T-cell (primary cell): ENCODE measurements around the gene USP14. TPM values are rescaled to one million over a fixed set of nuclear protein-coding genes. Genes with fewer than 3 reads are reported as not detected.

Source experiments
- ATAC-seq, 4 experiments: fragments of 200-7000 bp in 3 of 4; fragments of 150-1000 bp in 1 of 4; cut with Tn5 transposase; replicated peaks in 1 of 4; 1 replicate in 3 of 4; 2 replicates in 1 of 4; pipeline ENCODE4 v1.10.0; 2021; ENCODE audit warnings: moderate library complexity in 3 of 4, mild to moderate bottlenecking in 2 of 4, moderate number of reproducible peaks in 1 of 4
- CTCF ChIA-PET, 2 donors: fragments of 300-600 bp; sonication (Branson Sonifier 250); formaldehyde crosslinking; loops; one replicate each; lab custom pipeline; 2022; ENCODE audit warnings: antibody characterized with exemption in 2 of 2; lab: Charles Lee
- POLR2A ChIA-PET, 2 donors: fragments of 300-600 bp; sonication (Branson Sonifier 250); formaldehyde crosslinking; loops; one replicate each; lab custom pipeline; 2022; ENCODE audit warnings: antibody characterized with exemption in 2 of 2; lab: Charles Lee
- DNase-seq, 35 experiments: peaks; one replicate each; pipeline versions ENCODE4 v3.0.0 to v3.0.0-alpha.2; 2013 to 2023
- H3K27ac ChIP-seq: one replicate; pipeline ENCODE4 v1.5.1; 2013; ENCODE audit warnings: low read length
- H3K27me3 ChIP-seq, 2 experiments: replicated peaks in 1 of 2; 1 replicate in 1 of 2; 2 replicates in 1 of 2; pipeline versions ENCODE4 v1.6.1 to v1.7.0; 2013; ENCODE audit warnings: low read length in 1 of 2, mixed read lengths in 1 of 2; ENCODE audit not compliant: control insufficient read depth in 2 of 2, insufficient read depth in 2 of 2; ENCODE audit errors: extremely low read depth in 1 of 2
- H3K36me3 ChIP-seq, 2 donors: 1 replicate in 1 of 2; 2 replicates in 1 of 2; pipeline versions ENCODE4 v1.6.1 to v1.7.0; 2013; ENCODE audit warnings: low read length in 1 of 2; ENCODE audit not compliant: control insufficient read depth in 2 of 2, insufficient read depth in 1 of 2; ENCODE audit errors: extremely low read depth in 1 of 2
- H3K4me1 ChIP-seq, 2 experiments: 1 replicate in 1 of 2; 2 replicates in 1 of 2; pipeline versions ENCODE4 v1.6.1 to v1.7.0; 2013; ENCODE audit warnings: low read length in 2 of 2, mixed read lengths in 1 of 2; ENCODE audit not compliant: insufficient read depth in 2 of 2, control insufficient read depth in 1 of 2; ENCODE audit errors: extremely low read depth in 1 of 2
- H3K4me3 ChIP-seq, 2 donors: 1 replicate in 1 of 2; 2 replicates in 1 of 2; pipeline versions ENCODE4 v1.5.1 to v1.7.0; 2013; ENCODE audit warnings: mild to moderate bottlenecking in 2 of 2, low read length in 1 of 2, moderate library complexity in 1 of 2; ENCODE audit not compliant: control insufficient read depth in 1 of 2; ENCODE audit errors: extremely low read depth in 1 of 2
- H3K9me3 ChIP-seq: 2 replicates; pipeline ENCODE4 v1.7.0; 2013
- H3K27ac Mint-ChIP-seq, 2 donors: one replicate each; pipeline ENCODE4 v1.8.0; 2020 to 2021; ENCODE audit warnings: mild to moderate bottlenecking in 2 of 2, mixed read lengths in 2 of 2
- H3K27me3 Mint-ChIP-seq, 2 donors: one replicate each; pipeline ENCODE4 v1.8.0; 2021 to 2022; ENCODE audit warnings: mixed read lengths in 2 of 2
- H3K36me3 Mint-ChIP-seq: one replicate; pipeline ENCODE4 v1.8.0; 2021; ENCODE audit warnings: mixed read lengths
- H3K4me1 Mint-ChIP-seq, 3 donors: one replicate each; pipeline ENCODE4 v1.8.0; 2020 to 2022; ENCODE audit warnings: mixed read lengths in 3 of 3, mild to moderate bottlenecking in 1 of 3
- H3K4me3 Mint-ChIP-seq, 3 donors: one replicate each; pipeline ENCODE4 v1.8.0; 2020 to 2022; ENCODE audit warnings: mild to moderate bottlenecking in 3 of 3, mixed read lengths in 3 of 3, moderate library complexity in 3 of 3
- H3K9me3 Mint-ChIP-seq, 3 donors: one replicate each; pipeline ENCODE4 v1.8.0; 2020 to 2022; ENCODE audit warnings: mixed read lengths in 3 of 3
- WGBS: methylation state at CpG from one replicate; pipeline ENCODE4 v1.1.5; 2013; ENCODE audit warnings: missing lambda C conversion rate; ENCODE audit not compliant: insufficient coverage; 5-methylcytosine and 5-hydroxymethylcytosine counted together
- total RNA-seq, 35 experiments: library from RNA in 6 of 35; stranded (reverse) in 6 of 35; fragments of 120-200 nt in 1 of 35; gene quantifications; one replicate each; pipeline versions ENCODE4 v1.2.1 to v1.2.4 and lab custom pipeline; 2013 to 2026

Gene USP14
- total RNA-seq, 5 donors from 2014 or later (not counting 1 experiment from before 2014, with no cell fraction given), result 36.8 to 48.0 (median 38.0) TPM

DNA sequence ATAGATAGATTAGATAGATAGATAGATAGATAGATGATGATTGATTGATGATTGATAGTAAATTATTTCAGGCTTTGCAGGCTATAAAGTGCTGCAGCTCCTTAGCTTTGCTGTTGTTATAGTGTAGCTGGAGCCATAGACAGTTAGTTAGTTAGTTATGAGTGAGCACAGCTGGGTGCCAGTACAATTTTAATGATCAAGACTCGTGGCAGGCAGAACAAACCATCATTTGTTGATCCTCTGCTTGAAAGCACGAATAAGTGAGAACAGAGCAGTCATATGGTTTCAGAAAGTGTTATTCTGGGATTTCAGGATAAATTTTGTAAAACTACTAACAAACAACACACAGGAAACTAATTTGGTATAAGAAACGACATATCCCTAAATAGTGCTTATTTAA is 55.6 kb downstream of the USP14 start:
- WGBS, result 100% methylated on average over 1 of the region's 3 CpGs
- no peaks in the 10 kb centered on the region for H3K27me3 Mint-ChIP-seq
- Histone ChIP-seq H3K36me3 (peaks cover 3 to 80% of the 10 kb centered on the region in 2 donors), H3K27me3 (no peaks in the 10 kb centered on the region), H3K27ac (no peak overlapping the region), H3K9me3 (no peaks in the 10 kb centered on the region), H3K4me3 (no peak overlapping the region), H3K4me1 (no peaks in the 10 kb centered on the region)
- H3K9me3 Mint-ChIP-seq, result no peaks in the 10 kb centered on the region
- peaks cover 65% of the 10 kb centered on the region for H3K36me3 Mint-ChIP-seq
- peak overlapping the region in 1 of 2 donors; percentile 68 for H3K27ac Mint-ChIP-seq
- CTCF ChIA-PET, result interaction anchor here in 1 of 2 donors (1.1 kb wide), 1 partner anchor 15 kb away, joined by 3 read pairs; no protein-coding TSS in a partner anchor
- ATAC-seq (no peak), DNase-seq (no peak)
- H3K4me3 Mint-ChIP-seq, result no peak overlapping the region
- POLR2A ChIA-PET, result no interaction called here
- H3K4me1 Mint-ChIP-seq, result no peaks in the 10 kb centered on the region

DNA sequence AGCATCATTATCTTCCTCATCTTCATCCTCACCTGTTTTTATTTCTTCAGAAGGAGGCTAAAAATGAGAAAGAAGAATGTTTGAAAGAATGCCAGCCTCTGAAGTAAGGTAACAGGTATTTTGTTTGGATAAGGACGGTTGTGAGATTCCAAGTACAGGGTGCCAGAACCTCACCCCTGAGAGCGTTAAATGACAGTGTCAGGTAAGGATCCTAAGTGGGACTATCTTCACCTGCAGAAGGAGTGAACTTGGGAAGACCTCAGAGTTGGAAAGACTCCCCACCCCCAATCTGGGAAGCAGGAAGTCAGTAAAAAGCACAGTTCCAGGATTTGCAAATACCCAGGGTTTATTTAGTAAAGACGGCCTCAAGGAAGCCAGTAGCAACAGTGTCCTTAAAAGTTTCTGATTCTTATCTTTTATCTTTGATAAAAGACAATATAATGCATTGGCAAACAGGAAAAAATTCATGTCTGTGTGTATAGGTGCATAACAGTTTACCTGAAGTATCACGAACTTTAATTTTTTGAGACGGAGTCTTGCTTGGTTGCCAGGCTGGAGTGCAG is 57.2 kb downstream of the USP14 start:
- Histone ChIP-seq H3K36me3 (peaks cover 3 to 72% of the 10 kb centered on the region in 2 donors), H3K27ac (no peak overlapping the region), H3K4me1 (no peaks in the 10 kb centered on the region), H3K9me3 (no peaks in the 10 kb centered on the region), H3K27me3 (no peaks in the 10 kb centered on the region), H3K4me3 (no peak overlapping the region)
- Mint-ChIP-seq H3K9me3 (no peaks in the 10 kb centered on the region), H3K4me1 (no peaks in the 10 kb centered on the region), H3K36me3 (peaks cover 52% of the 10 kb centered on the region), H3K4me3 (no peak overlapping the region), H3K27ac (no peak overlapping the region), H3K27me3 (no peaks in the 10 kb centered on the region)
- 100% methylated on average over 2 of the region's 5 CpGs for WGBS
- DNase-seq, result no peak
- ChIA-PET POLR2A (no interaction called here), CTCF (no interaction called here)
- no peak for ATAC-seq

DNA sequence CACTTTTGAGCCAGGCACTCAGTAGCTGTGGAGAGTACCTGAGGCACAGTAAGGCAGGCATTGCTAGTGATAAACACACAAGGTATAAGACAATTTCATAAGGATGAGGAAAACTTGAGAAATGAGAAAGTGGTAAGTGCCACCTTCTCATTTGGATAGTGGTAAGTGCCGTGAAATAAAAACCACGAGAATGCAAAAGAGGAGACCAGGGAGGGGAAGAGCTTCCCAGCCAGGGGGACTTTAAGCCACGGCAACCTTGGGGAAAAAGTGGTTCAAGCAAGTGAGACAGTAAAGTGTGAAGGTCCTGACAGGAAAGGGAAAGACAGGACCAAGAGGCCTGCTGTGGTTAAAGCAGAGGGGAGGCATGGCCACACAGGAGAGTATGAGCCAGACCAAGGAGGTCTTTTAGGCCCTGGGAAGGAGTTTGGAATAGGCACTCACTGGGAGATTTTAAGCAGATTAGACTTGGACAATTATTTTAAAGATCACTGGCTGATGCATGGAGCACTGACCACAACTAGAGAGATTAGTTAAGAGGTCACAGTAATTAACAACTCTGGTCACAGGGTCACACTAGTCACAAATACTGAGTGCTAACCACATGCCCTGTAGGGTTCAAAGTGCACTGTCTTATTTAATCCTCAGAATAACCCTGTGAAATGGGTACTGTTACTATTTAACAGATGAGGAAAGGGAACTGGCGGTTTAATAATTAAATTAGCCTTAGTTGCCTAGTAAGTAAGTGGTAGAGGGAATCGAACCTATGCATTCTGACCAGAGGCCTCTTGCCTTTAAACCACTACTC is 59.4 kb downstream of the USP14 start:
- H3K9me3 Mint-ChIP-seq, result no peaks in the 10 kb centered on the region
- no peaks in the 10 kb centered on the region for H3K4me1 Mint-ChIP-seq
- peaks cover 47% of the 10 kb centered on the region for H3K36me3 Mint-ChIP-seq
- peak overlapping the region; percentile 59 to 69 for H3K27ac Mint-ChIP-seq
- ATAC-seq, result no peak
- CTCF ChIA-PET, result no interaction called here
- 79% methylated on average over 3 of the region's 5 CpGs for WGBS
- H3K27me3 Mint-ChIP-seq, result no peaks in the 10 kb centered on the region
- no peak for DNase-seq
- no peak overlapping the region for H3K27ac ChIP-seq
- H3K9me3 ChIP-seq, result no peaks in the 10 kb centered on the region
- no peak overlapping the region for H3K4me3 Mint-ChIP-seq
- H3K4me3 ChIP-seq, result no peak overlapping the region
- H3K27me3 ChIP-seq, result no peaks in the 10 kb centered on the region
- peaks cover 3 to 61% of the 10 kb centered on the region in 2 donors for H3K36me3 ChIP-seq
- H3K4me1 ChIP-seq, result no peaks in the 10 kb centered on the region
- POLR2A ChIA-PET, result no interaction called here

DNA sequence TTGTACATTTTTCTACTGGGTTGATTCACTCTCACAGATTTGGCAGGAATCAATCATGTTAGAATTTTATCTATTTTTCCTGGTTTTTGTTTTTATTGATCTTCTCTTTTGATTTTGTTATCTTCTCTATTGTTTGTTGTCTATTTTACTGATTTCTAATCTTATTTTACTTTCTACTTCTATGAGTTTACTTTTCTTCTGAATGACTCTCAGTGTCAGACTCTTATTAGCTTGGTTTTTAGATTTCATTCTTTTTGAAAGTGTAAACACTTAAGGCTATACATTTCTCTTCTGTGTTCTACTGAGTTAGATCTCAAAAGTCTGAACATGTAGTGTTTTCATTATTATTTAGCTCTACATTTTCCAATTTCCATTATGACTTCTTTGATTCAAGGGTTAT is 62.4 kb downstream of the USP14 start:
- H3K36me3 ChIP-seq, result peaks cover 3 to 57% of the 10 kb centered on the region in 2 donors
- CTCF ChIA-PET, result interaction anchor here in 1 of 2 donors (0.6 kb wide), 1 partner anchor 47 kb away, joined by 3 read pairs; the partner anchor contains the start of gene THOC1
- no peaks in the 10 kb centered on the region for H3K27me3 Mint-ChIP-seq

DNA sequence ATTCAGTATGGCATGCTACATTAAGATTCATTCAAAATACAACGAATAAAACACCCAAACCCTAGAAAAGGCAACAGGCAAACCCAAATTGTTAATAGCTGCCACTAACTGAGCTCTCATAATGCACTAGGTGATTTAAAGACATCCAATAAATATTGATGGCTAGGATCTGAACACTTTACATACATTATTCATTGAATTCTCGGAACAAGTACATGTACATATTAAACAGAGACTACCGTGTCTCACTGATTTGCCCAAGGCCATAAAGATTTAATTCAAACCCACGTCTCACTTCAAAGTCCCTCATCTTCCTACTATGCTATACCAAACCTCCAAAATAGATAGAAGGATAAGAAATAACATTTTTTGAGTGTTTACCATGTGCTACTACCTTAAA is 67.4 kb downstream of the USP14 start:
- Mint-ChIP-seq H3K27me3 (no peaks in the 10 kb centered on the region), H3K4me1 (no peaks in the 10 kb centered on the region), H3K36me3 (peaks cover 56% of the 10 kb centered on the region), H3K9me3 (no peaks in the 10 kb centered on the region), H3K27ac (no peak overlapping the region), H3K4me3 (no peak overlapping the region)
- Histone ChIP-seq H3K9me3 (no peaks in the 10 kb centered on the region), H3K4me1 (no peaks in the 10 kb centered on the region), H3K27me3 (no peaks in the 10 kb centered on the region), H3K36me3 (peaks cover 0 to 36% of the 10 kb centered on the region in 2 donors), H3K4me3 (no peak overlapping the region), H3K27ac (no peak overlapping the region)
- ChIA-PET CTCF (interaction anchor here in 1 of 2 donors (0.5 kb wide), 1 partner anchor 544 kb away, joined by 3 read pairs; no protein-coding TSS in a partner anchor), POLR2A (interaction anchor here in 1 of 2 donors (1.0 kb wide), 1 partner anchor 42 kb away, joined by 3 read pairs; the partner anchor contains the start of gene THOC1)
- ATAC-seq, result no peak
- DNase-seq, result no peak
- 100% methylated on average over 1 of the region's 4 CpGs for WGBS

More for the DNA sequence above, 62.4 kb downstream of the USP14 start:
- H3K27ac ChIP-seq, result no peak overlapping the region
- POLR2A ChIA-PET, result interaction anchor here in 1 of 2 donors (0.7 kb wide), 1 partner anchor 50 kb away, joined by 6 read pairs; no protein-coding TSS in a partner anchor
- no peak overlapping the region for H3K4me3 ChIP-seq
- Mint-ChIP-seq H3K9me3 (no peaks in the 10 kb centered on the region), H3K4me1 (no peaks in the 10 kb centered on the region), H3K27ac (peak overlapping the region; percentile 0 to 30), H3K4me3 (no peak overlapping the region), H3K36me3 (peaks cover 46% of the 10 kb centered on the region)
- H3K9me3 ChIP-seq, result no peaks in the 10 kb centered on the region
- no peak for DNase-seq
- no peaks in the 10 kb centered on the region for H3K4me1 ChIP-seq
- ATAC-seq, result no peak
- H3K27me3 ChIP-seq, result no peaks in the 10 kb centered on the region

DNA sequence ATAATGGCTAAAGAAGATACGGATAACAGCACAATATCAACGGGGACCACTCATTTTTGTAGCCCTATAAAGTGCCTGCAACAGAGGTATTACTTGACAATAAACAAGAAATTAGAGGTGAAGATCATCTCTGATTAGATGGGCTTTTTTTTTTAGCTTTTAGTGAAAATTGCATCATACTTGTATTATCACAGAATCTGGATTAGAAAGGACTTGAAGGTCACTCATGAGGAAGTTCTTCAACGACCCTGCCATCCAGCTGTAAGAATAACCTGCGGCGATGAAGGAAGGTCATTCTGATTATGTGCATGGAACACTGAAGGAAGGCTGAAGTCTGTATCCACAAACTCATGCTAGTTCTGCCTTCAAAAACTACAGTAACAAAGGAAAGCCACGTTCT is 69.0 kb downstream of the USP14 start:
- no peaks in the 10 kb centered on the region for H3K9me3 Mint-ChIP-seq
- no peak for DNase-seq
- Histone ChIP-seq H3K27ac (no peak overlapping the region), H3K36me3 (peaks cover 0 to 33% of the 10 kb centered on the region in 2 donors), H3K27me3 (no peaks in the 10 kb centered on the region), H3K4me3 (no peak overlapping the region), H3K9me3 (no peaks in the 10 kb centered on the region), H3K4me1 (no peaks in the 10 kb centered on the region)
- 100% methylated on average over 1 of the region's 6 CpGs for WGBS
- no peak overlapping the region for H3K27ac Mint-ChIP-seq
- ChIA-PET CTCF (interaction anchor here (0.6 to 1.0 kb wide), 2 partner anchors 8 to 43 kb away, joined by 4 to 5 read pairs; no protein-coding TSS in a partner anchor), POLR2A (interaction anchor here in 1 of 2 donors (0.6 kb wide), 1 partner anchor 92 kb away, joined by 3 read pairs; no protein-coding TSS in a partner anchor)
- H3K4me1 Mint-ChIP-seq, result no peaks in the 10 kb centered on the region
- H3K27me3 Mint-ChIP-seq, result no peaks in the 10 kb centered on the region
- peaks cover 51% of the 10 kb centered on the region for H3K36me3 Mint-ChIP-seq
- ATAC-seq, result no peak
- H3K4me3 Mint-ChIP-seq, result no peak overlapping the region
